SK-N-SH treated with all-trans-retinoic acid at 6 μM for 48 hours (cell line): ENCODE data around the gene RNF166.

Experiments
- CSDC2 ChIP-seq: fragments of 250-450 bp; sonication (Bioruptor Pico); IDR thresholded peaks from 2 replicates; pipeline ENCODE4 v1.5.0; 2020; ENCODE audit warnings: mild to moderate bottlenecking, moderate library complexity
- PATZ1 ChIP-seq: fragments of 250-450 bp; sonication (Bioruptor Pico); IDR thresholded peaks from 2 replicates; pipeline ENCODE4 v1.8.0; 2020; ENCODE audit warnings: mild to moderate bottlenecking, moderate library complexity, borderline replicate concordance
- ZC3H10 ChIP-seq: fragments of 250-450 bp; sonication (Bioruptor Pico); IDR thresholded peaks from 2 replicates; pipeline ENCODE4 v1.5.1; 2021; ENCODE audit warnings: mild to moderate bottlenecking, moderate library complexity

DNA sequence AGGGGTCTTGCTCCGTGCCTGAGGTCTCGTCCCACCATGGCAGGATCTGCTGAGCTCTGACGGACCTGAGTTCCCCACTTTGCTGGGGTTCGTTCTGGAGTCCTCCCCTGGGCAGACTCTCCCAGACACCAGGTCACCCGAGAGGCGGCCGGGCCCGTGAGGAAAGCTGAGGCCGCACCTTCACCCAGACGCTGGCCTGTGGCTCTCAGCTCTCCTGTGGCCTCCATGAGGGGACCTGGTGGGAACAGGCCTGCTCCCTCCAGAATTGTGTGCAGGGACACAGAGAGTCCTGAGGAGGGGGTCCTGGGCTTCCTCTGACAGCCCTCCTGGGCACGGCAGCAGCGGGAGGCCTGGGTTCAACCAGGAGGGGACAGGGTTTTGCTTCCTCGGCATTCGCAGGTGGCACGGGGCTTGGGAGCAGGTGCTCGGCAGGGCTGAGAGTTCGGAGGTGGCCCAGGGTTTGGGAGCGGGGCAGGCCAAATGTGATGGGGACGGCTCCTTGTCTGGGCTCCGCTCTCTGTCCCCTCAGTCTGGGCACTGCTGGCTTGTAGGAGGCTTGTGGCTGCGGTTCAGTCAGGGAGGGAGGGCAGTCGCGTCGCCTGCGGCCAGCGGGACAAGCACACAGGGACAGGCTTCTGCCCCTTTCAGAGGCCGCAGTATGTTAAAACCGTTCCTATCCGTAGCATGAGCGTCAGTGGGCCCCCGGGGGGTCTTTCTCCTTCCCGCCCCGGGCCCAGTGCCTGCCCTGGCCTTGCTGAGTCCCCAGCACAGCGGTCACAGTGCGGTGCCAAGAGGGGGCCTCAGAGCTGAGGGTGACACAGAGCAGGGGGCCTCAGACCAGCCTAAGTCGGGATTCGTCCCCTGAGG, 11.8 kb downstream of the RNF166 start:
- TF ChIP-seq ZC3H10 (no peak), PATZ1 (CRISPR knock-in tag) (no peak), CSDC2 (CRISPR knock-in tag) (no peak)
